ENCODE data around the gene RBCK1. TPM values are rescaled to one million over a fixed set of nuclear protein-coding genes. Genes with fewer than 3 reads are reported as not detected.

Gene RBCK1
- total and polyA plus RNA-seq, 9 of the 15 experiments (the other 6 are each of a cell fraction or from before 2014, with no cell fraction given) = 5.9 to 59.3 (median 26.5) TPM

DNA sequence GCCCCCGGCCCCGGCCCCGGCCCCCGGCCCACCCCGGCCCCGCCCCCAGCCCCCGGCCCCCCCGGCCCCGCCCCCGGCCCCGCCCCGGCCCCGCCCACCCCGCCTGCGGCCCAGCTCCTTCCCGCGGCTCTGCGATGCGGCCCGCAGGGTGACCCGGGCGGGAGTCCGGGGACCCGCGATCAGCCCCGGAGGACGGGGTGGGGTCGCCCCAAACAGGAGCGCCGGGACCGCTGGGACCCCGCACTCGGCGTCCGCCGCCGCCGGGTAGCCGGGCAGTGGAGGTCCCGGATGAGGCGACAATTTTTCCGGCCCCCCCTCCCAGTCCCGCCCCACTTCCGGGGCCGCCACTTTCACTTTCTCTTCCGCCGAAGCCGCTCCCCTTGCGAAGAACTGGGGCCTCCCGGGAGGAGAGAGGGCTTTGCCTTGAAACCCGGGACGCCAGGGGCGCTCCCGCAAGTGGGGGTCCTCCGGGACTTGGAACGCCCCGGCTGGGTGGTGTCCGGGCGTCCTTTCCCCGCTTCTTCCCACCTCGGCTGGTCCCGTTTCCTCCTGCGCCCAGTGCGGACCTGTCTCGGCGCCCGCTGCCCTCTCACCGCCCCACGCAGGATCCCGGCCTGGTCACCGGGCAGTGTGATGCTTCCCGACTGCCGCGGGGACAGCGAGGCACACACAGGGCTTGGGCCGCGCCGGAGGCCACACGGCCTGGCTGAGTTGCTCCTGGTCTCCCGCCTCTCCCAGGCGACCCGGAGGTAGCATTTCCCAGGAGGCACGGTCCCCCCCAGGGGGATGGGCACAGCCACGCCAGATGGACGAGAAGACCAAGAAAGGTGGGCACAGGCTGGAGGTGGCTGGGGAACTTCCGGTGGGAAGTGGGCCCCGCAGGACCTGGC is at the start of gene RBCK1 (continued):
- TF ChIP-seq ARID4B (CRISPR knock-in tag; IDR thresholded peaks at IDR 0.05) (peak; percentile 96), U2AF1 (optimal IDR thresholded peaks at IDR 0.05; ENCODE audit: low read depth, low read length) (peak; percentile 61), GABPB2 (CRISPR knock-in tag; conservative IDR thresholded peaks at IDR 0.05) (no peak), ZHX1 (conservative IDR thresholded peaks at IDR 0.05; ENCODE audit: low read length) (no peak), ZBTB11 (CRISPR knock-in tag; IDR thresholded peaks at IDR 0.05) (peak in 1 of 3 experiments; percentile 70; a peak in 1 of 6 replicates), SUPT5H (IDR thresholded peaks at IDR 0.05) (peak; percentile 30; the same call in 1 of the 2 replicates), CSDE1 (IDR thresholded peaks at IDR 0.05) (no peak), IRF9 (tag; IDR thresholded peaks at IDR 0.05) (no peak), RBM34 (IDR thresholded peaks at IDR 0.05; ENCODE audit: borderline replicate concordance, insufficient read depth, low read length) (no peak), EWSR1 (IDR thresholded peaks at IDR 0.05; ENCODE audit: borderline replicate concordance, low read depth, partially characterized antibody) (no peak), CCNT2 (IDR thresholded peaks at IDR 0.05; ENCODE audit: borderline replicate concordance, extremely low read depth, insufficient read length, low read depth, low read length) (peak; percentile 3), ETV5 (CRISPR knock-in tag; IDR thresholded peaks at IDR 0.05; ENCODE audit: low read depth) (peak; percentile 72; the same call in 1 of the 2 replicates), ZNF143 (CRISPR knock-in tag; IDR thresholded peaks at IDR 0.05) (0 out of 2 replicates have a peak, but pooled peaks have one; percentile 25), NFRKB (IDR thresholded peaks at IDR 0.05; ENCODE audit: low read depth) (peak; percentile 47; the same call in 1 of the 2 replicates)
